GM19238 (cell line): Measurements from ENCODE around the gene AGPAT3.

ENCODE experiments used
- DNase-seq: peaks from one replicate; pipeline ENCODE4 v3.0.0; 2011; ENCODE audit warnings: low spot score; ENCODE audit not compliant: insufficient read length

The AGPAT3 gene

GRCh38 chr21:43954042-43954441, 89.0 kb downstream of the AGPAT3 start:
- DNase-seq: no peak

GRCh38 chr21:43954896-43955295, 89.9 kb downstream of the AGPAT3 start:
- no peak for DNase-seq

GRCh38 chr21:43956019-43956669, 91.1 kb downstream of the AGPAT3 start:
- DNase-seq: no peak

GRCh38 chr21:43956670-43957035, 91.6 kb downstream of the AGPAT3 start:
- no peak for DNase-seq

- no peak for DNase-seq
Measured at GRCh38 chr21:43957128-43957571, 92.1 kb downstream of the AGPAT3 start.

- no peak for DNase-seq
Measured at GRCh38 chr21:43957611-43958362, 92.8 kb downstream of the AGPAT3 start.

GRCh38 chr21:43958364-43959158, 93.5 kb downstream of the AGPAT3 start:
- no peak for DNase-seq

GRCh38 chr21:43959231-43960116, 94.5 kb downstream of the AGPAT3 start:
- DNase-seq: no peak

GRCh38 chr21:43961382-43961909, 96.4 kb downstream of the AGPAT3 start:
- no peak for DNase-seq

- no peak for DNase-seq
Measured at GRCh38 chr21:43965911-43966585, 101.0 kb downstream of the AGPAT3 start.

- DNase-seq: no peak
Measured at GRCh38 chr21:43966946-43967512, 102.0 kb downstream of the AGPAT3 start.

GRCh38 chr21:43967981-43968380, 103.0 kb downstream of the AGPAT3 start:
- no peak for DNase-seq

GRCh38 chr21:43968410-43969114, 103.5 kb downstream of the AGPAT3 start:
- DNase-seq: no peak

GRCh38 chr21:43969115-43969444, 104.1 kb downstream of the AGPAT3 start:
- no peak for DNase-seq

GRCh38 chr21:43970551-43970950, 105.5 kb downstream of the AGPAT3 start:
- no peak for DNase-seq

- no peak for DNase-seq
Measured at GRCh38 chr21:43971201-43971991, 106.4 kb downstream of the AGPAT3 start.

- no peak for DNase-seq
Measured at GRCh38 chr21:43971992-43972255, 106.9 kb downstream of the AGPAT3 start.

- no peak for DNase-seq
Measured at GRCh38 chr21:43972850-43973633, 108.0 kb downstream of the AGPAT3 start.
